Panc1 (cell line): ENCODE measurements around the gene HPN. TPM values are rescaled to one million over a fixed set of nuclear protein-coding genes. Genes with fewer than 3 reads are reported as not detected.

ENCODE experiments used
- ATAC-seq: fragments of 200-7000 bp; cut with Tn5 transposase; 2 replicates; pipeline ENCODE4 v1.9.1; 2020; ENCODE audit warnings: mild to moderate bottlenecking, moderate library complexity
- BruUV-seq: library from RNA; stranded (reverse); fragments of 400-500 nt; replicated peaks from 2 replicates; lab custom pipeline; 2021; lab: Mats Ljungman, UMichigan
- CTCF ChIA-PET: fragments of 300-600 bp; sonication (Branson Sonifier 250); formaldehyde crosslinking; loops from one replicate; lab custom pipeline; 2022; ENCODE audit warnings: antibody characterized with exemption; lab: Charles Lee
- POLR2A ChIA-PET: fragments of 300-600 bp; sonication (Branson Sonifier 250); formaldehyde crosslinking; loops from one replicate; lab custom pipeline; 2022; ENCODE audit warnings: antibody characterized with exemption; lab: Charles Lee
- DNase-seq: peaks from one replicate; pipeline ENCODE4 v3.0.0-alpha.2; 2010; ENCODE audit warnings: low read depth, low spot score
- H3K27ac ChIP-seq: 2 replicates; pipeline ENCODE4 v1.5.1; 2011; ENCODE audit warnings: mild to moderate bottlenecking, low read length, inconsistent platforms
- H3K27me3 ChIP-seq: fragments of 200-500 bp; sonication (Bioruptor generic); 2 replicates; pipeline ENCODE4 v1.6.0; 2014; ENCODE audit warnings: low read length, inconsistent platforms; ENCODE audit not compliant: control insufficient read depth, insufficient read depth
- H3K36me3 ChIP-seq: fragments of 200-500 bp; sonication (Bioruptor generic); 2 replicates; pipeline ENCODE4 v1.5.1; 2014; ENCODE audit warnings: inconsistent platforms, mild to moderate bottlenecking, low read length, moderate library complexity; ENCODE audit not compliant: control insufficient read depth, insufficient read depth
- H3K4me1 ChIP-seq: 2 replicates; pipeline ENCODE4 v1.5.1; 2011; ENCODE audit warnings: inconsistent platforms, mild to moderate bottlenecking, low read length, moderate library complexity; ENCODE audit not compliant: control insufficient read depth, insufficient read depth
- H3K4me3 ChIP-seq, 2 experiments: 2 replicates each; pipeline ENCODE4 v1.5.1; 2011 to 2012; ENCODE audit warnings: low read depth in 2 of 2, low read length in 2 of 2, mild to moderate bottlenecking in 2 of 2, inconsistent platforms in 1 of 2, moderate library complexity in 1 of 2
- H3K9me3 ChIP-seq: fragments of 200-500 bp; sonication (Bioruptor generic); 2 replicates; pipeline ENCODE4 v1.5.1; 2014; ENCODE audit warnings: low read depth, mild to moderate bottlenecking, inconsistent platforms, low read length, moderate library complexity; ENCODE audit not compliant: control insufficient read depth, insufficient read depth
- CTCF ChIP-seq: fragments of 450-650 bp; IDR thresholded peaks from 2 replicates; pipeline ENCODE4 v1.5.1; 2017; ENCODE audit warnings: mild to moderate bottlenecking
- POLR2AphosphoS5 ChIP-seq: IDR thresholded peaks from 2 replicates; pipeline ENCODE4 v1.6.1; 2012; ENCODE audit warnings: mild to moderate bottlenecking, low read depth, low read length, moderate library complexity
- REST ChIP-seq, 2 experiments: IDR thresholded peaks; 2 replicates each; pipeline ENCODE4 v1.6.1; 2011 to 2012; ENCODE audit warnings: low read depth in 2 of 2, control low read depth in 1 of 2, low read length in 1 of 2, mild to moderate bottlenecking in 1 of 2, moderate library complexity in 1 of 2; ENCODE audit not compliant: insufficient read depth in 1 of 2
- SIN3A ChIP-seq: IDR thresholded peaks from 2 replicates; pipeline ENCODE4 v1.6.1; 2012; ENCODE audit warnings: low read depth, mild to moderate bottlenecking, low read length, moderate library complexity, borderline replicate concordance; ENCODE audit not compliant: insufficient read depth
- TCF7L2 ChIP-seq: IDR thresholded peaks from 2 replicates; pipeline ENCODE4 v1.6.1; 2011; ENCODE audit warnings: mild to moderate bottlenecking, low read depth, low read length, inconsistent platforms
- in situ Hi-C: cut with HindIII; loops from 2 replicates; pipeline ENCODE4 v1.10.0; 2016; ENCODE audit warnings: low sequenced_read_pairs, low pct_unique_long_range_greater_than_20kb
- intact Hi-C: fragments of 100-400 bp; cut with micrococcal nuclease; formaldehyde crosslinking; loops from one replicate; pipeline ENCODE4 v1.10.0; 2022; ENCODE audit not compliant: unreplicated experiment
- total RNA-seq: library from RNA; stranded (reverse); gene quantifications from one replicate; pipeline ENCODE4 v1.2.1, GENCODE V29; 2021; ENCODE audit not compliant: unreplicated experiment

The HPN gene
- total RNA-seq, 1 experiment from 2014 or later, result 0.08 TPM

- ATAC-seq (no peak), DNase-seq (no peak)
- in situ Hi-C loops (no loop called here), intact Hi-C loops (no loop called here)
- peaks cover 8% of the 10 kb centered on the region for H3K4me1 ChIP-seq
- no peak overlapping the region for H3K4me3 ChIP-seq
- POLR2A ChIA-PET, result interaction anchor here (0.6 kb wide), 1 partner anchor 37 kb away, joined by 5 read pairs; no protein-coding TSS in a partner anchor
- TF ChIP-seq POLR2AphosphoS5, result no peak
- TF ChIP-seq CTCF, result no peak
- TF ChIP-seq TCF7L2, result no peak
- TF ChIP-seq REST (IDR thresholded peaks at IDR 0.05; ENCODE audit: insufficient read depth in 1 of 2, low read depth in 2 of 2, low read length in 1 of 2), result no peak
- no peak for TF ChIP-seq SIN3A
- H3K36me3 ChIP-seq, result no peaks in the 10 kb centered on the region
- CTCF ChIA-PET, result no interaction called here
- no peaks in the 10 kb centered on the region for H3K9me3 ChIP-seq
- H3K27me3 ChIP-seq, result no peaks in the 10 kb centered on the region
- BruUV-seq, result no TSS peak
- no peak overlapping the region for H3K27ac ChIP-seq
Observed at GRCh38 chr19:35087393-35087792, 45.9 kb downstream of the HPN start.

GRCh38 chr19:35088131-35088913 is 46.8 kb downstream of the HPN start:
- Histone ChIP-seq H3K9me3 (no peaks in the 10 kb centered on the region), H3K27ac (no peak overlapping the region), H3K27me3 (no peaks in the 10 kb centered on the region), H3K4me3 (no peak overlapping the region), H3K4me1 (peaks cover 8% of the 10 kb centered on the region), H3K36me3 (no peaks in the 10 kb centered on the region)
- in situ Hi-C loops, result no loop called here
- BruUV-seq, result no TSS peak
- CTCF ChIA-PET, result no interaction called here
- intact Hi-C loops, result no loop called here
- peak; percentile 42; the same call in 1 of the 2 replicates for ATAC-seq
- TF ChIP-seq TCF7L2 (no peak), REST (IDR thresholded peaks at IDR 0.05; ENCODE audit: insufficient read depth in 1 of 2, low read depth in 2 of 2, low read length in 1 of 2) (no peak)
- no peak for DNase-seq
- POLR2A ChIA-PET, result no interaction called here
